K562 (cell line): ENCODE data around the gene PPP1R10. TPM values are rescaled to one million over a fixed set of nuclear protein-coding genes. Genes with fewer than 3 reads are reported as not detected.

ENCODE experiments used
- BDP1 ChIP-seq: IDR thresholded peaks from 3 replicates; pipeline ENCODE4 v1.6.1; 2011; ENCODE audit not compliant: insufficient read length, insufficient read depth
- DDX20 ChIP-seq: fragments of 450-650 bp; IDR thresholded peaks from 2 replicates; pipeline ENCODE4 v1.6.1; 2016; ENCODE audit warnings: missing genetic modification characterization, low read depth, mild to moderate bottlenecking, missing compliant biosample characterization, moderate library complexity
- DMBX1 ChIP-seq: fragments of 250-450 bp; sonication (Bioruptor Pico); IDR thresholded peaks from 2 replicates; pipeline ENCODE4 v1.8.0; 2022; ENCODE audit warnings: inconsistent platforms, mild to moderate bottlenecking, moderate library complexity, borderline replicate concordance
- E4F1 ChIP-seq: fragments of 250-450 bp; sonication (Bioruptor Pico); IDR thresholded peaks from 2 replicates; pipeline ENCODE4 v1.5.0; 2021; ENCODE audit warnings: mild to moderate bottlenecking, borderline replicate concordance
- JUNB ChIP-seq: fragments of 450-650 bp; formaldehyde crosslinking; conservative IDR thresholded peaks from 2 replicates; pipeline ENCODE4 v1.4.0; 2020; ENCODE audit warnings: mild to moderate bottlenecking
- KDM4B ChIP-seq, 2 experiments: fragments of 450-650 bp in 1 of 2; sonication (generic) in 1 of 2; IDR thresholded peaks; 2 replicates each; pipeline ENCODE4 v1.6.1; 2016 to 2017; ENCODE audit warnings: borderline replicate concordance in 2 of 2, antibody characterized with exemption in 1 of 2, low read depth in 1 of 2, mild to moderate bottlenecking in 1 of 2
- MEF2A ChIP-seq: IDR thresholded peaks from 2 replicates; pipeline ENCODE4 v1.6.1; 2011; ENCODE audit warnings: low read depth, mild to moderate bottlenecking, low read length, moderate library complexity; ENCODE audit not compliant: control insufficient read depth
- NFIC ChIP-seq: fragments of 450-650 bp; IDR thresholded peaks from 2 replicates; pipeline ENCODE4 v1.6.1; 2017; ENCODE audit warnings: mild to moderate bottlenecking, inconsistent platforms
- NFIX ChIP-seq: fragments of 250-450 bp; sonication (Bioruptor Pico); IDR thresholded peaks from 2 replicates; pipeline ENCODE4 v1.4.0; 2020; ENCODE audit warnings: low read depth, mild to moderate bottlenecking, moderate library complexity
- PML ChIP-seq: IDR thresholded peaks from 2 replicates; pipeline ENCODE4 v1.6.1; 2012; ENCODE audit warnings: low read length, inconsistent platforms
- TCF7 ChIP-seq: sonication (generic); IDR thresholded peaks from 2 replicates; pipeline ENCODE4 v1.6.1; 2016; ENCODE audit warnings: antibody characterized with exemption, borderline replicate concordance
- XRCC5 ChIP-seq: fragments of 200-400 bp; formaldehyde crosslinking; IDR thresholded peaks from 2 replicates; pipeline ENCODE4 v1.6.1; 2017; ENCODE audit warnings: low read depth, mild to moderate bottlenecking, low read length
- ZFP30 ChIP-seq: fragments of 250-450 bp; sonication (Bioruptor Pico); IDR thresholded peaks from 2 replicates; pipeline ENCODE4 v1.8.0; 2022; ENCODE audit warnings: moderate library complexity, mild to moderate bottlenecking, inconsistent platforms, borderline replicate concordance
- ZNF280A ChIP-seq: fragments of 450-650 bp; IDR thresholded peaks from 2 replicates; pipeline ENCODE4 v1.6.1; 2018; ENCODE audit warnings: mild to moderate bottlenecking, low read depth; ENCODE audit not compliant: partially characterized antibody
- polyA plus RNA-seq, 8 experiments: library from polyadenylated mRNA; depleted of rRNA in 4 of 8; stranded (reverse) in 5 of 8; unstranded in 3 of 8; fragments of >200 nt; fragmentation: Nextera tagmentation in 2 of 8; fragmentation: Illumina TruSeq in 1 of 8; extraction: Ambion mirVana in 2 of 8; extraction: Trizol in 1 of 8; gene quantifications; 2 replicates each; pipeline versions ENCODE4 v1.2.1 to v1.2.3, GENCODE V29; 2011 to 2014; ENCODE audit warnings: inconsistent platforms in 1 of 8, missing spikeins in 1 of 8
- total RNA-seq, 7 experiments: library from RNA; depleted of rRNA in 6 of 7; stranded (reverse); fragments of >200 nt in 6 of 7; fragmentation: Illumina TruSeq in 2 of 7; extraction: Trizol in 2 of 7; gene quantifications; 2 replicates each; pipeline versions ENCODE4 v1.2.1 to v1.2.3, GENCODE V29; 2011 to 2021; ENCODE audit warnings: low replicate concordance in 1 of 7
- TF ChIP-seq, protein P1 (sequence below): fragments of 250-450 bp; sonication (Bioruptor Pico); IDR thresholded peaks from 2 replicates; pipeline ENCODE4 v1.4.0; 2020; ENCODE audit warnings: mild to moderate bottlenecking
- TF ChIP-seq, protein P2 (sequence below): fragments of 450-650 bp; IDR thresholded peaks from one replicate; pipeline ENCODE4 v1.6.1; 2018; ENCODE audit warnings: mild to moderate bottlenecking, moderate library complexity; ENCODE audit not compliant: partially characterized antibody

Gene PPP1R10
- total and polyA plus RNA-seq, 9 of the 15 experiments (the other 6 are each of a cell fraction or from before 2014, with no cell fraction given) = 14.1 to 65.5 (median 32.6) TPM

GRCh38 chr6:30600451-30600961 is 16.5 kb downstream of the PPP1R10 start (continued):
- TF ChIP-seq, protein P1, sequence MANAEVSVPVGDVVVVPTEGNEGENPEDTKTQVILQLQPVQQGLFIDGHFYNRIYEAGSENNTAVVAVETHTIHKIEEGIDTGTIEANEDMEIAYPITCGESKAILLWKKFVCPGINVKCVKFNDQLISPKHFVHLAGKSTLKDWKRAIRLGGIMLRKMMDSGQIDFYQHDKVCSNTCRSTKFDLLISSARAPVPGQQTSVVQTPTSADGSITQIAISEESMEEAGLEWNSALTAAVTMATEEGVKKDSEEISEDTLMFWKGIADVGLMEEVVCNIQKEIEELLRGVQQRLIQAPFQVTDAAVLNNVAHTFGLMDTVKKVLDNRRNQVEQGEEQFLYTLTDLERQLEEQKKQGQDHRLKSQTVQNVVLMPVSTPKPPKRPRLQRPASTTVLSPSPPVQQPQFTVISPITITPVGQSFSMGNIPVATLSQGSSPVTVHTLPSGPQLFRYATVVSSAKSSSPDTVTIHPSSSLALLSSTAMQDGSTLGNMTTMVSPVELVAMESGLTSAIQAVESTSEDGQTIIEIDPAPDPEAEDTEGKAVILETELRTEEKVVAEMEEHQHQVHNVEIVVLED (CRISPR knock-in tag) = no peak
- TF ChIP-seq BDP1 = no peak
- TF ChIP-seq ZFP30 (CRISPR knock-in tag) = no peak
- TF ChIP-seq MEF2A = no peak
- TF ChIP-seq PML = no peak
- no peak for TF ChIP-seq KDM4B (IDR thresholded peaks at IDR 0.05; ENCODE audit: borderline replicate concordance in 2 of 2, low read depth in 1 of 2)
- TF ChIP-seq, protein P2, sequence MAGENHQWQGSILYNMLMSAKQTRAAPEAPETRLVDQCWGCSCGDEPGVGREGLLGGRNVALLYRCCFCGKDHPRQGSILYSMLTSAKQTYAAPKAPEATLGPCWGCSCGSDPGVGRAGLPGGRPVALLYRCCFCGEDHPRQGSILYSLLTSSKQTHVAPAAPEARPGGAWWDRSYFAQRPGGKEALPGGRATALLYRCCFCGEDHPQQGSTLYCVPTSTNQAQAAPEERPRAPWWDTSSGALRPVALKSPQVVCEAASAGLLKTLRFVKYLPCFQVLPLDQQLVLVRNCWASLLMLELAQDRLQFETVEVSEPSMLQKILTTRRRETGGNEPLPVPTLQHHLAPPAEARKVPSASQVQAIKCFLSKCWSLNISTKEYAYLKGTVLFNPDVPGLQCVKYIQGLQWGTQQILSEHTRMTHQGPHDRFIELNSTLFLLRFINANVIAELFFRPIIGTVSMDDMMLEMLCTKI = no peak
- TF ChIP-seq ZNF280A = no peak
- 0 out of 2 replicates have a peak, but pooled peaks have one; percentile 8 for TF ChIP-seq NFIX (CRISPR knock-in tag)
- no peak for TF ChIP-seq TCF7
- no peak for TF ChIP-seq E4F1 (CRISPR knock-in tag)
- no peak for TF ChIP-seq XRCC5
- no peak for TF ChIP-seq DMBX1 (CRISPR knock-in tag)
- peak; percentile 83 for TF ChIP-seq NFIC
- no peak for TF ChIP-seq JUNB (CRISPR knock-in tag)
- no peak for TF ChIP-seq DDX20 (tag)
